ENCODE data around the gene TMUB2.

TMUB2 gene

DNA sequence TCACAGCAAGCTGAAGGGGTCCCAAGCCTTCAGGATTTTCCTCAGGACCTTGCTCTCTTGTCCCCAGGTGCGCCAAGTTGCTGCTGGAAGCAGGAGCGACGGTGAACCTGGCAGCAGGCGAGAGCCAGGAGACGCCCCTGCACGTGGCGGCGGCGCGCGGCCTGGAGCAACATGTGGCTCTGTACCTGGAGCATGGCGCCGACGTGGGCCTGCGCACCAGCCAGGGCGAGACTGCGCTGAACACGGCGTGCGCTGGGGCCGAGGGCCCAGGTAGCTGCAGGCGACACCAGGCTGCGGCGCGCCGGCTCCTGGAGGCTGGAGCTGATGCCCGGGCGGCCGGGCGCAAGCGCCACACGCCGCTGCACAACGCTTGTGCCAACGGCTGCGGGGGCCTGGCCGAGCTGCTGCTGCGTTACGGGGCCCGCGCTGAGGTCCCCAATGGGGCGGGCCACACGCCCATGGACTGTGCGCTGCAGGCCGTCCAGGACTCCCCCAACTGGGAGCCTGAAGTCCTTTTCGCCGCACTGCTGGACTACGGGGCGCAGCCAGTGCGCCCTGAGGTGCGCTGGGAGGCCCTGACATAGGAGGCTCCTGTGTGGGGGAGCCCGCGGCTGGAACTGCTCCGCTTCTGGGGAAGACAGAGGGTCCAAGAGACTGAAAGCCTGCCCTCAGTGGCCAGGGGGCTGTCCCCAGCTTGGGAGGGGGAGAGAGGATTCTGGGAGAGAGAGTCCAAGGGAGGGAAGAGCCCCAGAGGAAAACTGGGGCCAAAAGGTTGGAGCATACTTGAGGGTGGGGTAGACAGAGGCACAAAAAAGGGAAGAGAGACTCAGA, 9.9 kb upstream of the TMUB2 start:
- no peak for DNase-seq (ENCODE audit: low spot score)

DNA sequence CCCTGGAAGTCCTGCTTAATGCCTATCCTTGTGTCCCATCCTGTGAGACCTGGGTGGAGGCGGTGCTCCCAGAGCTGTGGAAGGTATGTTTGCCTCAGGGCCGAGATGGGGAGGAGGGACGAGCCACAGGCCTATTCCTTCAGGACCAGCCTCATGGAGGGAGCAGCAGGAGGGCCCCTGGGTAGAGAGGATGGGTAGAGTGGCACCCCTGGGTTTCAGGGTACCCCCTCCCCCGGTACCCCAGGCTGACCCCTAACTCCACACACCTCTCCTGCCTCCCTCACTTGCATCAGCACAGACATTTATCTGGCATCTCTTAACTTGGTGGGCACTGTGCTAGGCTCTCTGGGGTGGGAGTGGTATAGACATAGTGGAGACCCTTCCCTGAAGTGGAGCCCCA, 9.1 kb upstream of the TMUB2 start:
- DNase-seq (ENCODE audit: low spot score) = no peak

DNA sequence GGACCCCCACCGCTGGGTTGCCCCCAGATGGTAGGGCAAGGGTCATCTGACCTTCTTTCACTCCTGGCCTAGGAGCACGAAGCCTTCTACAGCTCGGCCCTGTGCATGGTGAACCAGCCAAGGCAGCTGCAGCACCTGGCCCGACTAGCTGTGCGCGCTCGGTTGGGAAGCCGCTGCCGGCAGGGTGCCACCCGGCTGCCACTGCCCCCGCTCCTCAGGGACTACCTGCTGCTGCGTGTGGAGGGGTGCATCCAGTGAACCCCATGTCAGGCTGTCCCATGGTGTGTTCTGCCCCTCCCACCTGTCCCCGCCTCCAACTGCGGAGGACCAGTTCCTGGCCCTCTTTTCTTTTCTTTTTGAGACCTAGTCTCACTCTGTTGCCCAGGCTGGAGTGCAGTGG, 8.6 kb upstream of the TMUB2 start:
- DNase-seq (ENCODE audit: low spot score) = no peak

DNA sequence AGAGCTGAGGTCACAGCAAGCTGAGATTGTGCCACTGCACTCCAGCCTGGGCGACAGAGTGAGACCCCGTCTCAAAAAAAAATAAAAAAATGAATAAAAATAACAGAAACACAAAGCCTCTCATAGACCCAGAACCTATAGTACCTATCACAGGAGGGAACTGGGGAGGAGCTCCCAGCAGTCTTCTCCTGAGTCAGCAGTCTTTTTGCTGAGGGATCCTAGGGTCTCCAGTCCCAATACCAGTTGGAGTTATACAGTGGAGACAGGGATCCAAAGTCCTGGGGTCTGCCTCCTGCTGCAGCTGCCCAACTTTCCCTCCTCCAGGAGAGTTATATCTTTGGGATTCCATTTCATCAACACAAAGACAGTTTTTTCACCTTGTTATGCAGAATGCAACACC, 3.7 kb upstream of the TMUB2 start:
- DNase-seq (ENCODE audit: low spot score) = no peak

DNA sequence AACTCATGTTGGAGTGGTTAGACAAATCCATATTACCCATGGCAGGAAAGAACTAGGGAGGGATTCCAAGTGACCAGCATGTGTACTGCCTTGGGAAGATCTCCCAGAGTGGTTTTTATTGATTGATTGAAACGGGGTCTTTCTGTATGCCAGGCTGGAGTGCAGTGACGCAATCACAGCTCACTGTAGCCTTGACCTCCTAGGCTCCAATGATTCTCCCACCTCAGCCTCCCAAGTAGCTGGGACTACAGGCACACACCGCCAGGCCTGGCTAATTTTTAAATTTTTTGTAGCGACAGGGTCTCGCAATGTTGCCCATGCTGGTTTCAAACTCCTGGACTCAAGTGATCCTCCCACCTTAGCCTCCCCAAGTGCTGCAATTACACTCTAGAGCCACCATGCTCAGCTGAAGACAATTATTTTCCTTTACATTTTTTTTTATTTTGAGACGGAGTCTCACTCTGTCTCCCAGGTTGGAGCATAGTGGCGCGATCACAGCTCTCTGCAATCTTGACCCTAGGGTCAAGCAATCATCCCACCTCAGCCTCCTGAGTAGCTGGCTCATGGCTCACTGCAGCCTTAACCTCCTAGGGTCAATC, 2.5 kb upstream of the TMUB2 start:
- DNase-seq (ENCODE audit: low spot score) = no peak

- DNase-seq (ENCODE audit: low spot score) = no peak
Measured at GRCh38 chr17:44187131-44187899, 543 bp downstream of the TMUB2 start.

- no peak for DNase-seq (ENCODE audit: low spot score)
Measured at GRCh38 chr17:44188576-44189403, 2.0 kb downstream of the TMUB2 start.

DNA sequence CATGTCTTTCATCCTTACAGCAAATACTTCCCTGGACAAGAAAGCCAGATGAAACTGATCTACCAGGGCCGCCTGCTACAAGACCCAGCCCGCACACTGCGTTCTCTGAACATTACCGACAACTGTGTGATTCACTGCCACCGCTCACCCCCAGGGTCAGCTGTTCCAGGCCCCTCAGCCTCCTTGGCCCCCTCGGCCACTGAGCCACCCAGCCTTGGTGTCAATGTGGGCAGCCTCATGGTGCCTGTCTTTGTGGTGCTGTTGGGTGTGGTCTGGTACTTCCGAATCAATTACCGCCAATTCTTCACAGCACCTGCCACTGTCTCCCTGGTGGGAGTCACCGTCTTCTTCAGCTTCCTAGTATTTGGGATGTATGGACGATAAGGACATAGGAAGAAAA, 3.7 kb downstream of the TMUB2 start:
- no peak for DNase-seq (ENCODE audit: low spot score)

- no peak for DNase-seq (ENCODE audit: low spot score)
Measured at GRCh38 chr17:44191369-44191768, 4.6 kb downstream of the TMUB2 start.

- no peak for DNase-seq (ENCODE audit: low spot score)
Measured at GRCh38 chr17:44191941-44192496, 5.2 kb downstream of the TMUB2 start.

- DNase-seq (ENCODE audit: low spot score) = no peak
Measured at GRCh38 chr17:44192750-44193149, 6.0 kb downstream of the TMUB2 start.

DNA sequence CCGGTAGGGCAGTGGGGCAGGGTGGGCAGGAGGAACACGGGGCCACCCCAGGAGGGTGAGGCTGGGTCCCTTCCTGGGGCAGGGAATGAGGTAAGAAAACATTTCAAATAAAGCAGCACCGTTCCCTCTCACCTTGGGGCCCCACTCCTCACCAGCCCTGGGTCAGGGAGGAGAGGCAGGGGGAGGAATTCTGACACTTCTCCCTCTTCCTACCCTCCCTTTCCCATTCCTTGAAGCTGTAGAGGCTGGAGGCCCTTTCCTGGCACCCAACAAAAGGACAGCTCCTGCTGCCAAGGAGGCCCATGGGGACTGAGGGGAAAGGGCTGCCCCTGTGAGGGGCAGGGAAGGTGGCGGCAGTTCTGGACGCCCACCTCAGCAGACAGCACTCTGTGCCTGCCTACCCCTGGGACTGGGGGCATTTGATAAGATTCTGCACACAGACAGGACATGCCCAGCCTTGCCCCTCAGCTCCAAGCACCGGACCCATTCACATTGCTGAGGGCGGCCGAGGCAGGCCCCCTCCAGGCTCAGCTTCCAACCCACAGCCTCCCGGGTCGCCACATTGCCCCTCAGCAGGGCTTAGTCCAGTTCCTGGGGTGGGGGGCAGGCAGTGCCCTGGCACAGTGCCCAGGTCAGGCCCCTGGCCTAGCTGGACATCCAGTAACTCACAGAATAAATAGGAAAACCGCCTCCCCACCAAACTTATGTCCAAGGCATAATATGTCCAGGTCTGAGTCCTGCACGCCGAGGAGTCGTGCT, 6.7 kb downstream of the TMUB2 start:
- no peak for DNase-seq (ENCODE audit: low spot score)

- no peak for DNase-seq (ENCODE audit: low spot score)
Measured at GRCh38 chr17:44197107-44197506, 10.3 kb downstream of the TMUB2 start.

DNA sequence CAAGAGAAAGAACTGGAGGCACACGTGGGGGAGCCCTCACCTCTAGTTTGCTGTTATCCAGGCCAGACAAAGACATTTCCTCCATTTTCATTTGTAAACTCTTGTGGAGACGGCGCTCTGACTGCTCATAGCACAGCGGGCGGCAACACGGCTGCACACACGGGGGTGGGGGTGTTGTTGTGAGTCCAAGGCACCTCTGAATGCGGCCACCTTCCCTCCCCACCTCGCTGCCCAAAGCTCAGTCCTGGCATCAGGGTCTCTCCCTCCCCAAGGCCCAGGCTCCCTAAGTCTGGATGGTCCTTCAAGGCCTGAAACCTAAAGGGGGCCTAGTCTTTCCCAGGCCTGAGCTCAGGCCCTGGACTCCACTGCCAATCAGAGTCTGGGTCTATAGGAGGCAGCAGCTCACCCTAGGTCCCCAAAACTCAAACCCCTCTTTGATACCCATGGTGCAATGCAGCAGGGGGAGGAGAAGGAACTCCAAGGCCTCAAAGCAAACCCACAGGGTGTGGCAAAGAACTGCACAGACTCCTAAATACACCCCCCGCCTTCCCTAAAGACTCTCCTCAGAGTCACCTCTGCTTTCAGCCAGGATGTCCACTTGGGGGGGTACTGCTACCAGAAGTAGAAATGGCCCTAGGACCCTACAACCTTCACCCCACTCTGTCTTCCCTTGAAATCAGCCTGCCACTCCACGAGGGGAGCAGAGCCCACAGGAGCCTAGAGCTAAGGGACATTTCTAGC, 11.4 kb downstream of the TMUB2 start:
- no peak for DNase-seq (ENCODE audit: low spot score)

DNA sequence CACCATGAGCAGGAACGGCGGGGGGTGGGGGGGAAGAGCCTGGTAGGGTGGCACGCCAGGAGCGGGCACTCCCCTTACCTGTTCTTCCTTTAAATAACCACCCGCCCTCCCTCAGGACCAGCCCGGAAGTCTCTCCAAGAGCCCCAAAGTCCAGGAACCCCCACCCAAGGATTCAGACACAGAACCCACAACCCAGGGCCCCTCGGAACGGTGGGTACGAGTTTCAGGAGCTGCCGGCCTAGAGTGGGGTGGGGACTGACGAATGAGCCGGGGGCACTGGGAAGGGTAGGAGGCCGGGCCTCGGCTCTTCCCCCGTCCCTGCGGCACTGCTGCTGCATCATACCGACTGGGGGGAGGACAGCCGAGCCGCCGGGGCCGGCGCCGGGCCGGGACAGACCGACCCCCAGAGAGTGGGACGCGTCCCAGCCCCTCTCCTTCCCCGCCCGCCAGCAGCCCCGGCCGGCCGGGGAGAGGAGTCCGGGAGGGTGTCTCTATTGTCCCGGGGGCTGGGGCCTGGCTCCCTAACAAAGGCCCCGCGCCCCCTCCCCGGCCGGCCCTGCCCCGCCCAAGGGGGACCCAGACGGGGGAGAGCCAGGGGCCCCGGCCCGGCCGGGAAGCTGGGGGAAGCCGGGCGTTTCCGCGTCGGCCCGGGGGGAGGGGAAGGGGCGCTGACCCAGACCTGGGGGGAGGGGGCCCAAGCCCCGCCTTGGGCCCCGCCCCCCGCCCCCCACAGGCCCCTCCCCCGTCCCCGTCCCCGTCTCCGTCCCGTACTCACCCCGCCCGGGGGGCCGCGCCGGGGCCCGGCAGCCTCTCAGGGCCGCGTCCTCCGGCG, 12.2 kb downstream of the TMUB2 start:
- DNase-seq (ENCODE audit: low spot score) = no peak

DNA sequence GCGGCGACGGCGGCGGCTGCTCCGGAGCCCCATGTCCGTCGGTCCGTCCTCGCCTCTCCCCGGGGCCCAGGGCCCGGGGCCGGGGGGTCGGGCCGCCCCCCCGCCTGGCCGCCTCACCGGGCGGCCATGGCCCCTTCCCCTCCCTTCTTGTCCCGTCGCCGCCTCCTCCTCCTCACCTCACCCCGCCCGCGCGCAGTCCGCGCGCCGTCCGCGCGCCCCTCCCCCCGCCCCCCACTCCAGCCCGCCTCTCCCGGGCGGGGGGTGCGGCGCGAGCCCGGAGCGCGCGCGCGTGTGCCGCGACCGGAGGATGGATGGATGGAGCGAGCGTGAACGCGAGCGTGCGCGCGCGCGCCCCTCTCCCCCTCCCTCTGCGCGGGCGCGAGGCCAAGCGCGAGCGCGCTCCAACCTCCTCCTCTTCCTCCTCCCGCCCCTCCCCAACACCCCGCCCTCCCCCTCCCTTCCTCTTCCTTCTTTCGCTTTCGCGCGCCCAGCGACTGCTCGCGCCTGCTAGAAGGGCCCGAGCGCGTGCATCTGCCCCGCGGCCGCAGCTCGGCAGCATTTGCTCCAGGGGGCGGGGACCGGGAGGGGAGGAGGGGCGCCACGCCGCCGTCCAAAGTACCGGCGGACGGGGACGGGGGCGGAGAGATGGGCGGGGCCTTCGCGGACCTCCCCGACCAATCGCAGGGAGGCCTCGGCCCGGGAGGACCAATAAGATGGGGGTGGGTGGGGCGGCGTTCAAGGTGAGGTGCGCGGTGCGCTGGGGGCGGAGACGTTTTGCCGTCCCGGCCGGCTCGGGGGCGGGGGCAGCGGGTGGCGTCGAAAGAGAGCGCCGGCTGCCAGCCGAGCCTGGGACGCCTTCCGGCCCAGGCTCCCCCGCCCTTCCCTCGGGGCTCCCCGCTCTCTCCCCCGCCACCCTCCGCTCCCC, 13.0 kb downstream of the TMUB2 start, which contains the start of gene ATXN7L3:
ATXN7L3 (minus strand) TSS at position 332 of the 925 bp plus-strand sequence. CDS start 1,814 bp downstream, outside the sequence.
- DNase-seq (ENCODE audit: low spot score) = peak; percentile 94

GRCh38 chr17:44200478-44201155, 13.8 kb downstream of the TMUB2 start:
- DNase-seq (ENCODE audit: low spot score) = no peak

GRCh38 chr17:44202756-44203155, 16.0 kb downstream of the TMUB2 start:
- DNase-seq (ENCODE audit: low spot score) = no peak
